Activated effector memory CD4-positive, alpha-beta T cell treated with anti-CD3 and anti-CD28 coated beads, Interleukin-2, amount 50 U/mL, for 16 hours (primary cell): ENCODE results near the gene SLC10A7.

Experiments
- DNase-seq: peaks from one replicate; pipeline ENCODE4 v3.0.0-alpha.2; 2020

SLC10A7 gene

GRCh38 chr4:146245850-146246249 lies 275.9 kb downstream of the SLC10A7 start:
- DNase-seq: no peak

DNA sequence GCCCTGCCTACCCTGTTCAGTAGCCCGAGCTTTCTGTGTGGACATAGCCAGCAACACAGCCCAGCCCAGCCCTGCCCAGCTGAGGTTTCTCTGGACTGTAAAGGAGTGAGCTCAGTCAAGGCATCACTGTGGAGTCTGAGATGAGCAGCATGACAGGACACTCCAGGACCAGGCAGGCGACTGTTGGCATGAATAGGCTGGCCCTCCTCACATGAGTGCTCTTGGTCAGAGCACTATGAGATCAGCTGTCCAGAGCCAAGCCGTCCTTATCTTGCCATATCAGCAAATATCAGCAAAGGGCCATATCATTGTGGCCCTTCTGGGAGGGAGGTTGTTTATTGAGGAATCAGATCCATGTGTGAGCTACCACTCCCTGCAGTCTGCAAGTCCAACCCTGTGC lies 276.5 kb downstream of the SLC10A7 start:
- DNase-seq: no peak

DNA sequence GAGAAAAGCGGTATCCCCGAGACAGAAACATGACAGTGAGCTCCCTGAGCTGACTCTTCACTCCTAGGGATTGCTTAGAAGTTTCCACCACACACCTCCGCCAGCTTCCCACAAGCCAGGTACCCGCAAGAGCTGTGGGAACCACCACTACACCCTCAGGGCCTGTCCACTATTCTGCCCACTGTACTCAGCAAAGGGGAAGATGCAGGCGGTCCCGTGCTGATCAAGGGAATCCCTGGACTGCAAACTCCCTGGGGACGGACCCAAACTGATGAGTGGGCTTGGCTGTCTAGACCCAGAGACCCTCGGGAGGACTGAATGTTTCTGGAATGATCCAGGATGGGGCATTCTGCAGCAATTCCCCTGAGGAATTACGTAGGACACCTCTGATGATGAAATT lies 277.2 kb downstream of the SLC10A7 start:
- DNase-seq: no peak

DNA sequence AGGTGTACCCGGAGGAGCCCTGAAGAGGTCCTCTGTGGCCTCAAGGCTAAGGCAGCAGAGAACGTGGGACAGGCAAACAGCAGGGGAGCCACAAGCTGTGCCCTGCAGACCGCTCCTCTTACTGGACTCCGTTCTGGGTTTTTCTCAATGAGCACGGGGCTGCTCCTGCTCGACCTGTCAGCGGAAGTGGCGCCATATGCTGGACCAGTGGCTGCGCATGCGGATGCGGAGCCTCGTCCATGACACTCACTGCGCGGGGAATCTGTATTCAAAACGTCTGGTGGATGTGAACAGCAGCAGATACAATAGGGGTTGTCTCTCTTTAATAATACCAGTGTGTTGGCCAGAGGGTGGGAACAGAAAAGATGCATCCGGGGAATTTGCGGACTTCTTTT lies 277.9 kb downstream of the SLC10A7 start:
- DNase-seq: no peak

DNA sequence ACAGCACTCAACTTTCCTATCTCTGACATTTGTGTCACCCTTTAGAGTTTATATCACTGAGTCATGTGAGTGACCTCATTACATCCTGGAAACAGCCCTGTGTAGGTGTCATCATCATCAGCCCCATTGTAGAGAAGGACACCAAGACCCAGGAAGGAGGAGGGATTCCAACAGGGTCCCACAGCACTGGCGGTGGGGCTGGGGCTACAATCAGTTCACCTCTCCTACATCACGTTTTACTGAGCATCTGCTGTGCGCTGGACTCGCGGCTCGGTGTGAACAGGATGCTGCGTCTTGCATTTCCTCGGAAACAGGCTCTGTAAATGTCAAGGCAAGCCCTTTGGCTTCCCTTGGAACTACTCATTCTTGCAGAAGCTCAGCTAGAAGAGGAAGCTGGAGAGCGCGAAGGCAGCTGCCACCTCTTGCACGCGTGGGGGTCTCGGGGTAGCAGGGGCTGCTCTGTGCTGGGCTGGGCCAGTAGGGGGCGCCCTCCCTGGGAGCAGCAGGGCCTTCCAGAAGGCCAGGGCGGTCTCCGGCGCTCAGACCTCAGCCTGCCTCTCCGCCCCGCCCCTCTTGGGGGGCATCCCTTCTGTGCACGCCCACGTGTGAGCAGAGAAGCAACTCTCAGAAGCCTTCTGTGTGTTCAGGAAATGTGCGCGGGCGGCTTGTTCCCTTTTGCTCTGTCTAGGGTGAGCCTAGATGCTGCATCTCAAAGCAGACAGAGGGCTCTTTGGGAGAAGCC lies 278.4 kb downstream of the SLC10A7 start:
- peak; percentile 84 for DNase-seq

DNA sequence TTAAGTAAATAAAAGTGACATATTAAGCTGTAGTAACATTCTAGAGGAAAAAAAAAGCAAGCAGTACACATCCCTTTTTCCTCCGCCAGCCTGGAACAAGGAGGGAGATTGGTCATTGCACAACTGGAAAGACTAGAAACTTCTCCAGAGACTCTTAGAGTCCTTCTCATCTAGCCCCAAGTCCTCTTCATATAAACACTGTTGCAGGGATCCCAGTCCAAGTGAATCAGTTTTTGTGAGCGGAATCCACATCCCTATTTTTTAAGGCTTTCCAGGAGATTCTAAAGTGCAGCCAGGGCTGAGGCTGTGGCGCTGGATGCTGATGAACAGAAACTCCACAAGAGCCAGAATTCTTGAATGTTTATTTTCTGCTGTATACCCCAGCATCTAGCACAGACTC lies 283.6 kb downstream of the SLC10A7 start:
- DNase-seq: no peak

GRCh38 chr4:146237092-146237491 lies 284.6 kb downstream of the SLC10A7 start:
- DNase-seq: no peak

GRCh38 chr4:146236216-146236615 lies 285.5 kb downstream of the SLC10A7 start:
- DNase-seq: no peak

DNA sequence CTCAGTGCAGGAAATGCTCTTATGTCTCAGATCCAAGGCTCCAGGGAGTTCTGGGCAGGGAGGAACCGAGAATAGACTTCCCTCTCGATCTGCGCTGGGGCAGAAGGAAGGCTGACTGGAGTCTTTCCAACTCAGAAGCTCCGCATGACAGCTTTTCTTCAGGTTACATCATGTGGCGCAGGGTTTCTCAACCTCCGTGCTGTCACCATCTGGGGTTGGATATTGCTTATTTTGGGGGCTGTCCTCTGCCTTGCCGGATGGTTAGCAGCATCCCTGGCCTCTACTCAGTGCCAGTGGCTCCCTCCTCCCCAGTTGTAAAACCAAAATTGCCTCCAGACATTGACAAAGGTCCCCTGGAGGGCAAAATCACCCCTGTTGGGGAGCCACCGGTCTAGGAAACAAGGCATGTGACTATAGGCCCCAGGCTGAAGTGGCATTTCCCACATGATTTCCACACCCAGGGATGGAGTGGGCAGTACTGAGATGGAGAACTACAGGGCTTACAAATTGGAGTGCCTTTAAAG lies 286.0 kb downstream of the SLC10A7 start:
- no peak for DNase-seq

DNA sequence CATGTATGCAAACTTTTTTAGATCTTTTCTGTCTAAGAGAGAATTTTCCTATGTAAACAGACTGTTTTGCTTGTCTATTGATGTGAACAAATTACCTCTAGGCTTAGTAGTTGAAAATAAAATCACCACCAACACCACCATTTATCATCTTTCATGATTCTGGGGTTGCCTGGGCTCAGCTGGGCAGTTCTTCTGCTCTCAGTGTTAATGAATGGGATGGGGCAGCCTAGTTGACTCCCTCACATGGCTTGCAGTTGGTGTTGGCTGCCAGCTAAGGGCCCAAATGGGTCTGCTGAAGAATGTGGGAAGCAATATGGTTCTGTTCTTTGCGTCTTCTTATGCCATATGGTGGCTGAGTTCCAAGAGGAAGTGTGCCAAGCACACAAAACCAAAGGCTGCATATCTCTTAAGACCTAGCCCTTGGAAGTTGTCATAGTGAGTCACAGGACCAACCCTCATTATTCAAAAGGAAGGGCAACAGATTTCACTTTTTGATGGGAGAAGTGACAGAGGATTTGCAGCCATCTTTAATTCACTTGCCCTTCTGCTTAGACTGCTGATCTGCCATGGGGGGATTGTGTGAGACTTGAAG lies 289.5 kb downstream of the SLC10A7 start:
- no peak for DNase-seq

GRCh38 chr4:146229406-146229805 lies 292.3 kb downstream of the SLC10A7 start:
- DNase-seq: no peak

DNA sequence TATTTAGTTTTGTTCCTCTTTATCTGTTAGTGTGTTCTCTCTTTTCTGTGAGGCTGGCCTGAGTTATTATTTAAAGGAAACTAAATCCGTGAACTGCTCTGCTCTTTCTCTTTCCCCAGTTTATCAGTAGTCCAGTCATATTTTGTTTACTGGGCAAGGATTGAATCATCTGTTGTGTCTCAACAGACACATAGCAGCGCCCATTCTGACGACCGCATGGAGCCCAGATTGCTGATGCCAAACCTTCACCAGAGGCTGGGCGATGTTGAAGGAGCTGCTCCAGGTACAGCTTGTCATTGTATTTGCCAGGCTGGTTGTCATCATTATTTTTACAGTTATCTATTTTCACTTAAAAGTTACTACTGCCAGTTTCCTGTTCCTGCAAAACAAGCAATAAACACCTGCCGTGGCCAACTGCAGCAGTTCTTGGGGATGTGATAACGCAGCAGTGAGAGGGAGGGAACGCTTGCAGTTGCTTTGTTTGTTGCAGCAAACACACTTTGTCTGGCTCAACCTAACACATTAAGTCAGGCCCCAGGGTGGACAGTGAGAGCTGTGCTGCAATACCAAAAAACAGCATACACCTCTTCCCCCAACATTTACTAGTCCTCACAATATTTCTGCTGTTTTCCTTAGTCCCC lies 297.3 kb downstream of the SLC10A7 start:
- DNase-seq: no peak

GRCh38 chr4:146222313-146222712 lies 299.4 kb downstream of the SLC10A7 start:
- no peak for DNase-seq

DNA sequence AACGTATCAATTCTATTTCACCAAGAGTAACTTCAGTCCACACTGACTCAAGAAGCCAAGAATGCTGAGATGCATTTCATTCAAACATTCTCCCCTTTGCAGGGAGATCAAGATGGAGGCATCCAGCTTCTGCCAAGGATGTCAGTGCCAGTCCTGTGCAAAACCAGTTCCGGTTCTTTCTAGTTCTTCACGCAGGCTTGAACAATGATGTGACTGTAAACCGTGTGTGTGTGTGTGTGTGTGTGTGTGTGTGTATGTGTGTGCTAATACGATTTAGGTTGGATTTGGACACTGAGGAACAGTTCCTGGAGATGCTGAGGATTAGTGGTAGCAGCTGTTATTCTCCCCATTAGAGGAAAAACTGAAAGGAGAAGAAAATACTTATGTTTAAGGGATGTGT lies 307.5 kb downstream of the SLC10A7 start, which contains the start of gene REELD1:
TSS of gene REELD1 (plus strand) at position 301 of the 400 bp plus-strand sequence. CDS start 2,415 bp downstream, outside the sequence.
- no peak for DNase-seq

DNA sequence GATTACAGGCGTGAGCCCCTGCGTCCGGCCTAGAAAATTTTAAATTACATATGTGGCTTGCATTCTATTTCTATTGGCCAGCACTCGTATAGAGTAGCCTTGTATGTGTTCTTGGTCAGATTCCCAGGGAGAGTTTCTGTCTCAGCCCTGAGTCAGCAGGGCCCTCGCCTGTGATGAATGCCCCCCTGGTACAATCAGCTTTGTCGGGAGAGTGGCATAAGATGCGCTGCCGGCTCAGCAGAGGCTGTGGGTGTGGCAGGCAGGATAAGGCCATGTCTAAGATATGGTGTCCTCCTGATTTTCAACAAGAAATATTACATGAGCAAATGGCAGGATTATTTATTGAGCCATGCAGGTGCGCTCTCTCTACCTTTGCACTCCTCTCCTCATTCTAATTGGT lies 309.0 kb downstream of the SLC10A7 start:
- DNase-seq: no peak

- no peak for DNase-seq
Observed at GRCh38 chr4:146211440-146211839, 310.3 kb downstream of the SLC10A7 start.

GRCh38 chr4:146210890-146211289 lies 310.9 kb downstream of the SLC10A7 start:
- DNase-seq: no peak

GRCh38 chr4:146207410-146207809 lies 314.3 kb downstream of the SLC10A7 start:
- DNase-seq: no peak
